GM19238 (cell line): ENCODE measurements around the gene POPDC3.
"Not testable (repeated sequence)": the region's sequence is repeated elsewhere in the genome, so short reads cannot be mapped to it uniquely, and the experiment has no call there.

ENCODE experiments used
- DNase-seq: peaks from one replicate; pipeline ENCODE4 v3.0.0; 2011; ENCODE audit warnings: low spot score; ENCODE audit not compliant: insufficient read length

POPDC3 gene

GRCh38 chr6:105179244-105180065 is at the start of gene POPDC3:
Gene POPDC3 (minus strand): TSS chr6:105180014. CDS start chr6:105161909, 18,105 bp downstream.
- DNase-seq: no peak

GRCh38 chr6:105227295-105227767 is 47.5 kb upstream of the POPDC3 start:
- DNase-seq: no peak

- DNase-seq: no peak
These were observed 46.9 kb upstream of the POPDC3 start for GRCh38 chr6:105226598-105227294.

- no peak for DNase-seq
These were observed 43.4 kb upstream of the POPDC3 start for GRCh38 chr6:105223242-105223641.

GRCh38 chr6:105221219-105221618 is 41.4 kb upstream of the POPDC3 start:
- not testable (repeated sequence) for DNase-seq

- DNase-seq: no peak
These were observed 40.4 kb upstream of the POPDC3 start for GRCh38 chr6:105220186-105220585.

GRCh38 chr6:105219218-105219617 is 39.4 kb upstream of the POPDC3 start:
- DNase-seq: not testable (repeated sequence)

GRCh38 chr6:105215506-105215905 is 35.7 kb upstream of the POPDC3 start:
- DNase-seq: no peak

GRCh38 chr6:105214668-105215067 is 34.9 kb upstream of the POPDC3 start:
- no peak for DNase-seq

GRCh38 chr6:105213272-105213671 is 33.5 kb upstream of the POPDC3 start:
- DNase-seq: no peak

GRCh38 chr6:105212587-105212986 is 32.8 kb upstream of the POPDC3 start:
- DNase-seq: no peak

GRCh38 chr6:105211831-105212230 is 32.0 kb upstream of the POPDC3 start:
- no peak for DNase-seq

- DNase-seq: no peak
These were observed 31.2 kb upstream of the POPDC3 start for GRCh38 chr6:105210932-105211531.

GRCh38 chr6:105209950-105210706 is 30.3 kb upstream of the POPDC3 start:
- no peak for DNase-seq

GRCh38 chr6:105207524-105208269 is 27.9 kb upstream of the POPDC3 start:
- DNase-seq: no peak

- DNase-seq: no peak
These were observed 25.0 kb upstream of the POPDC3 start for GRCh38 chr6:105204768-105205167.

GRCh38 chr6:105204331-105204730 is 24.5 kb upstream of the POPDC3 start:
- DNase-seq: no peak

GRCh38 chr6:105202486-105202885 is 22.7 kb upstream of the POPDC3 start:
- DNase-seq: no peak

- no peak for DNase-seq
These were observed 20.4 kb upstream of the POPDC3 start for GRCh38 chr6:105200133-105200730.

GRCh38 chr6:105199711-105200110 is 19.9 kb upstream of the POPDC3 start:
- DNase-seq: no peak
